ENCODE data around the gene EHMT1.
"Not testable (repeated sequence)": the region's sequence is repeated elsewhere in the genome, so short reads cannot be mapped to it uniquely, and the experiment has no call there.

The EHMT1 gene

GRCh38 chr9:137615387-137615871 lies 3.4 kb upstream of the EHMT1 start:
- DNase-seq, result no peak

- DNase-seq, result peak; percentile 10
Measured at GRCh38 chr9:137619240-137620047, 639 bp downstream of the EHMT1 start.

- no peak for DNase-seq
Measured at GRCh38 chr9:137620048-137620405, 1.2 kb downstream of the EHMT1 start.

- no peak for DNase-seq
Measured at GRCh38 chr9:137620581-137620980, 1.8 kb downstream of the EHMT1 start.

GRCh38 chr9:137621131-137621757 lies 2.4 kb downstream of the EHMT1 start:
- DNase-seq, result peak; percentile 19

GRCh38 chr9:137622211-137622610 lies 3.4 kb downstream of the EHMT1 start:
- DNase-seq, result not testable (repeated sequence)

GRCh38 chr9:137626464-137626863 lies 7.7 kb downstream of the EHMT1 start:
- DNase-seq, result no peak

- not testable (repeated sequence) for DNase-seq
Measured at GRCh38 chr9:137627406-137627805, 8.6 kb downstream of the EHMT1 start.

GRCh38 chr9:137630126-137630525 lies 11.3 kb downstream of the EHMT1 start:
- DNase-seq, result no peak

GRCh38 chr9:137630679-137631078 lies 11.9 kb downstream of the EHMT1 start:
- DNase-seq, result no peak

GRCh38 chr9:137631345-137632229 lies 12.8 kb downstream of the EHMT1 start:
- no peak for DNase-seq

GRCh38 chr9:137632230-137633161 lies 13.7 kb downstream of the EHMT1 start:
- DNase-seq, result no peak

GRCh38 chr9:137634016-137634415 lies 15.2 kb downstream of the EHMT1 start:
- no peak for DNase-seq

- no peak for DNase-seq
Measured at GRCh38 chr9:137638680-137639079, 19.9 kb downstream of the EHMT1 start.

GRCh38 chr9:137639303-137640051 lies 20.7 kb downstream of the EHMT1 start:
- peak; percentile 43 for DNase-seq

GRCh38 chr9:137640862-137641261 lies 22.1 kb downstream of the EHMT1 start:
- no peak for DNase-seq

- DNase-seq, result no peak
Measured at GRCh38 chr9:137642118-137642601, 23.4 kb downstream of the EHMT1 start.

GRCh38 chr9:137642892-137643291 lies 24.1 kb downstream of the EHMT1 start:
- no peak for DNase-seq

- DNase-seq, result no peak
Measured at GRCh38 chr9:137643921-137644320, 25.1 kb downstream of the EHMT1 start.

- DNase-seq, result no peak
Measured at GRCh38 chr9:137645211-137645610, 26.4 kb downstream of the EHMT1 start.

- DNase-seq, result no peak
Measured at GRCh38 chr9:137646341-137646740, 27.5 kb downstream of the EHMT1 start.
